Esophagus squamous epithelium (tissue), 4 donors: ENCODE data around the gene CELF4.

ENCODE experiments used
- POLR2A ChIP-seq, 4 donors: fragments of 450-650 bp; IDR thresholded peaks; one replicate each; pipeline ENCODE4 v1.6.1; 2017; ENCODE audit warnings: antibody characterized with exemption in 4 of 4, mild to moderate bottlenecking in 4 of 4, moderate library complexity in 3 of 4
- TF ChIP-seq, protein P1 (sequence below), 6 experiments: fragments of 450-650 bp in 4 of 6; fragments of 200-600 bp in 2 of 6; sonication (generic) in 2 of 6; IDR thresholded peaks; one replicate each; pipeline ENCODE4 v1.5.1; 2016 to 2019; ENCODE audit warnings: antibody characterized with exemption in 6 of 6, mild to moderate bottlenecking in 4 of 6, moderate library complexity in 4 of 6

- no peak for TF ChIP-seq POLR2A (IDR thresholded peaks at IDR 0.05)
- TF ChIP-seq, protein P1, sequence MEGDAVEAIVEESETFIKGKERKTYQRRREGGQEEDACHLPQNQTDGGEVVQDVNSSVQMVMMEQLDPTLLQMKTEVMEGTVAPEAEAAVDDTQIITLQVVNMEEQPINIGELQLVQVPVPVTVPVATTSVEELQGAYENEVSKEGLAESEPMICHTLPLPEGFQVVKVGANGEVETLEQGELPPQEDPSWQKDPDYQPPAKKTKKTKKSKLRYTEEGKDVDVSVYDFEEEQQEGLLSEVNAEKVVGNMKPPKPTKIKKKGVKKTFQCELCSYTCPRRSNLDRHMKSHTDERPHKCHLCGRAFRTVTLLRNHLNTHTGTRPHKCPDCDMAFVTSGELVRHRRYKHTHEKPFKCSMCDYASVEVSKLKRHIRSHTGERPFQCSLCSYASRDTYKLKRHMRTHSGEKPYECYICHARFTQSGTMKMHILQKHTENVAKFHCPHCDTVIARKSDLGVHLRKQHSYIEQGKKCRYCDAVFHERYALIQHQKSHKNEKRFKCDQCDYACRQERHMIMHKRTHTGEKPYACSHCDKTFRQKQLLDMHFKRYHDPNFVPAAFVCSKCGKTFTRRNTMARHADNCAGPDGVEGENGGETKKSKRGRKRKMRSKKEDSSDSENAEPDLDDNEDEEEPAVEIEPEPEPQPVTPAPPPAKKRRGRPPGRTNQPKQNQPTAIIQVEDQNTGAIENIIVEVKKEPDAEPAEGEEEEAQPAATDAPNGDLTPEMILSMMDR (IDR thresholded peaks at IDR 0.05) = no peak
These were observed 24.7 kb upstream of the CELF4 start for GRCh38 chr18:37590346-37590745.
